Loucy (cell line): ENCODE results near the gene APBB2.

Experiments
- CTCF ChIP-seq: fragments of 200-600 bp; sonication (generic); conservative IDR thresholded peaks from 2 replicates; pipeline ENCODE4 v1.5.1; 2014; ENCODE audit warnings: mild to moderate bottlenecking, antibody characterized with exemption, low read length
- EZH2phosphoT487 ChIP-seq: fragments of 200-600 bp; IDR thresholded peaks from 2 replicates; pipeline ENCODE4 v1.6.1; 2018; ENCODE audit warnings: antibody characterized with exemption, mild to moderate bottlenecking, moderate library complexity, borderline replicate concordance

GRCh38 chr4:41038304-41038703, 176.0 kb downstream of the APBB2 start:
- TF ChIP-seq CTCF: no peak
- TF ChIP-seq EZH2phosphoT487: no peak
